NCI-H187 treated with DMSO at 0.1 percent for 48 hours (cell line): ENCODE data around the gene FAM131C.
"Not testable (repeated sequence)": the region's sequence is repeated elsewhere in the genome, so short reads cannot be mapped to it uniquely, and the experiment has no call there.

Experiments
- DNase-seq: peaks from one replicate; lab custom pipeline; 2025; lab: John Stamatoyannopoulos, UW

Gene FAM131C

DNA sequence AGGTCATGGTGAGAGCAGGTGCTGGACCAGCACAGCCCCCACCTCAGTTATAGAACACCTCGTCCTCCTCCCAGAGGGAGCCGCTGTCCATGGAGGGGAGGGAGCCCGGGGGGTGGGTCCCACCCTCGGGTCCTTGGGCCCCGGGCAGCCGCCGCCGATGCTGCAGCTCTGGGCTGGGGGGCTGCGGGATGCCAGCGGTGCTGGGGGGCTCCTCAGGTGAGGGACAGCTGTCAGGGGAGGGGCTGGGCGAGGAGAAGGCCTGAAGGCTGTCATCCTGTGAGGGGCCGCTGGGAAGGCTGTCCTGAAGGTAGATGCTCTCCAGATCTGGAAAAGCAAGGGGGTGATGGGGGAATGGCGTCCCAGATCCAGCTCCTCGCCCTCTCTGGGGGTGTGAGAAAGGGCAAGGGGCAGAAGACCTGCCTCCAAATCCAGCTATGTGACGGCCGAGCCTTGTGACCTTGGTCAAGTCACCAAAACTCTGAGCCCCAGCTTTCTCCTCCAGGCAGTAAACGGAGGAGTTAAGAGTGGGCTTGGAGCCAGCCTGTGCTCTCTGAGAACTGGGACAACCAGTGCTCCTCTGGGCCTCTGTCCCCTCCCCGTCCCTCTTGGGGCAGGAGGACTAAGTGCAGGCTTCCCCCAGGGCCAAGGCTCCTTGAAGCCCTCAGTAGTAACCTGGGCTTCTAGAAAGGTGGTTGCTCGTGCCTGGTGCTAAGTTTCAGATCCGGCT lies 14.9 kb downstream of the FAM131C start:
- DNase-seq: not testable (repeated sequence)

DNA sequence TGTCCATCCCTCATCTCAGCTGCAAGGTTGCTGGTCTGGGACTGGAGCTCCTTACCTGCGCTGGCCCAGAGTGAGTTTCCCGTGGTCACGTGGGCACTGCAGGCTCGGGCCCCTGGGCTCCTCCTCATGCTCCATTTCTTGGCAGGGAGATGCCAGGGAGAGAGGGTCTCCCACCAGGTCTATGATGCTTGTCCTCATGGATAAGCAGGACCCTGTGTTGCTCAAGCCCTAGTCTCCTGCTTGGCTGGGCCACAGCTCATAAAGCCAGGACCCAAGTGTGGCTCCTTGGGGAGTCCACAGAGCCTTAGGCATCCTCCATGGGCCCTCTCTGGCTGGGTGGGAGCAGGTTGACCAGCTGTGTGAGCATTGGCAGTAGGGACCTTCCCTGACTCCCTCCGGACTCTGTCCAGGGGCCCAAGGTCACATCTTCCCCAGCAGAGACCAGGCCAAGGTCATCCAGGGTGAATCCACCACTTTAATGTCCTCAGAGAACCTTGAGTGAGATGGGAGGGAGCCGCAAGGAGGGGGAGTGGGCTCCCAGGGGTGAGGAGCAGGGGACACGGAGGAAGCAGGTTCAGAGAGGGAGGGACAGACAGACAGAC lies 16.0 kb downstream of the FAM131C start:
- DNase-seq: not testable (repeated sequence)

DNA sequence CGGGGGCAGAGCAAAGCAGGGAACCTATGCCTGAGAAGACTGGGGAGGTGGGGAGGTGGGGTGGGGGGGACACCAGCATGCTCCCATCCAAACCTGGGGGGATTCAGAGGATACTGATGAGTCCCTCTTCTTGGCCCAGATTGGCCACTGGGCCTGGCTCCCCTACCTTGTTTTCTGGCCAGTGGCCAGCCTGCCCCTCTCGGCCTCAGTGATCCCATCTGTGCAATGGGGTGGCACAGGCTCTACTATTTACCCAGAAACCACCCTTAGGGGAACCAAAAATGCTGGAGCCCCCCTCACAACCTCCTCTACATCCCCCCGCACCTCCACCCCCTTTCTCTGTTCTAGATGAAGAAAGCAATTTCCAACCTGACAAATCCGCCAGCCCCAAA lies 16.9 kb downstream of the FAM131C start:
- not testable (repeated sequence) for DNase-seq

DNA sequence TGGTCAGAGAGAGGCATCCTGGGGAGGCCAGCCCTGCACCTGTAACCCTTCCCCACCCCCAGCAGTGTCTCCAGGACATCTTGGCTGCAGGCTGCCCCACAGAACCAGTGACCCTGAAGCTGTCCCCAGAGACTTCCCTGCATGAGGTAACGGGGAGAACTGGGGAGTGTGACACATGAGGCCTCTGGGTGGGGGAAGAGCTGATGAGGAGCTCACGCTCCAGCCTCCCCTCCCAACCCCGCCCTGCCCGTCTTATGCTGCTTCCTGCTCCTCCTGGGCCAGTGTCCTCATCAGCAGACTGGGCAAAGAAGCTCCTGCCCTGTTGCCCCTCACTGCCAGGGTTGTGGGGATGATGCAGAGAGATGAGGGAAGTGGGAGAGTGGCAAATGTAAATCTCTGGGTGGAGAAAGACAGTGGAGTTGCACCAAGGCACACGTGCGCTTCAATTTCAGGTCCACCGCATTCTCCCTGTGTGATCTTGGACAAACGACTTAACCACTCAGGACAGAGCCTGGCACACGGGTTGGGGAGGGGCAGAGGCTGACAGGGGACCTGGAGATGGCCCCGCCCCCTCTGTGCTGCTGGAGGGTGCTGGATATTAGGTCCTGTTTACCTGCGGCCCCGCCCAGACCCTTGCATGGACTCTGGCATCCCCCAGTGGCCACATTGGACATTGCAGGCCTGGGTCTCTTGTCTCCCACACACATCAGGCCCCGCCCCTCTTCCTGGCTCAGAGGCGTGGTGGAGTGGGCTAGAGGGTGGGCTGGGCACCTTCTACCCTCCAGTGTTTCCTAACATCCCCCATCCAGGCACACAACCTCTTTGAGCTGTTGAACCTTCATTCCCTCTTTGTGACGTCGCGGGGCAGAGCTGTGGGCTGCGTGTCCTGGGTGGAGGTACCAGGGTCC lies 17.6 kb downstream of the FAM131C start:
- DNase-seq: peak; percentile 11

DNA sequence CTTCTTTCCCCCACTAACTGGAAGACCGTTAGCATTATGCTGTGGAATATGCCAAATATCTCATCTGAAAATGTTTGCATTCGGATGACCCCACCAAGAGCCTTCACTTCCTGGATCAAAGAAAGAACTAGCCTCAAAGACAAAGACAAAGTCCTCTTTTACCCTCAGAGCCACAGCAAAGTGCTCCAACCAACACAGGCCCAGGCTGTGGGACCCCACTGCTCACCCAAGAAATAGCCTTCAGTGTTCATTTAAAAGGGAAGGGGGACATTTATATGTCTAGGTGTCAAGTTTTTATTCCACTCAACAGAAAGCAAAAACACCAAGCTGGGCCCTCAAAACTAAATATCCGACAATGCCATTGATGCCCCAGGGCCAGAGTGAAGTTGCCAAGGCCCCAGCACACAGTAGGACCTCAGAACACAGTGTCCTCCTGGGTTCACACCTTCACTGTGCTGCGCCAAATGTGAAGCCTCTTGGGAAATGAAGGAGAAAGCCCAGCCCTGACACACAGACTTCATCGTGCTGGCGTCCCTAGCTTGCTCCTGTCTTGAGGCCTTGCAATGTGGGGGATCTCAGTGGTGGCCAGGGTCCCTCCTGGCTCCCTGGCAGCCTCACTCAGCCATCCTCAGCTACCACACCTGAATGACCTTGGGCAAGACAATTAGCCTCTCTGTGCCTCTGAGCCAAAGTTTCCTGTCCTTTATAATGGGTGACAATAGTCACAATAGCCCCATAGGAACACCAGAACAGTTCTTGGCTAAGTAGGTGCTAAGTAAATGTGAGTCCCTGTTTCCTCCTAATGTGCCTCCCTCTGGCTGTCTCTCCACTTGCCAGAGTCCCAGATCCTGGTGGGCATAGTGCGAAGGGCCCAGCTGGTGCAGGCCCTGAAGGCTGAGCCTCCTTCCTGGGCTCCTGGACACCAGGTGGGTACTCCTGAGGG lies 18.6 kb downstream of the FAM131C start:
- DNase-seq: no peak

DNA sequence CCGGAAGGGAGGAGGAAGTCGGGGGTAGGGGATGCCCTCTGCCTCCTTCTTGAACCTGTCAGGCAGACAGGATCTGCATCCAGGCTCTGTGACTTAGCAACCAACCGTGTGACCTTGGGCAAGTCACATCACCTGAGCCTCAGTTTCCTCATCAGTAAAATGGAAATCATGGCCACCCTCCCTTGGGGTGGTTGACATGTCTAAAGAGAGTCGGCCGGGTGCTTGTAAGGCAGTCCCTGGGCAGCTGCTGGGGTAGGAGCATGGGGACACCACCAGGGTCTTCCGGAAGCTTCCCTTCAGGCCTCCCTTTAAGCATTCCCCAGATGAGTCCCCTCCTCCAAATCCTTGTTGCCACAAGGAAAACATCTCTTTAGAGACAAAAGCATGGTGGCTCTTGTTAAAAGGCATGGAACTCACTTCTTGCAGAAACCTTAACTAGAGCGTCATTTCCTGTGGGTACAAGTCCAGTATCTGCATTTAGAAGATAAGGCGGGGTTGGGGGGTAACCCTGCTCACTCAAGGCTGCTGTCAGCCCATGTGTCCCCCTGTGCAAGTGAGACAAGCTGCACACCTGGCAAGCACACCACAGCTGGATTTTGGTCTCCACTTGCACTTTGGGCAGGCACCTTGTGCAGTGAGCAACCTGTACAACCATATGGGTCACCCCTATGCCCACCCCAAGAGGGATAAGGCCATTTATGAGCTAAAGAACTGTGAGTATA lies 19.5 kb downstream of the FAM131C start:
- DNase-seq: no peak

DNA sequence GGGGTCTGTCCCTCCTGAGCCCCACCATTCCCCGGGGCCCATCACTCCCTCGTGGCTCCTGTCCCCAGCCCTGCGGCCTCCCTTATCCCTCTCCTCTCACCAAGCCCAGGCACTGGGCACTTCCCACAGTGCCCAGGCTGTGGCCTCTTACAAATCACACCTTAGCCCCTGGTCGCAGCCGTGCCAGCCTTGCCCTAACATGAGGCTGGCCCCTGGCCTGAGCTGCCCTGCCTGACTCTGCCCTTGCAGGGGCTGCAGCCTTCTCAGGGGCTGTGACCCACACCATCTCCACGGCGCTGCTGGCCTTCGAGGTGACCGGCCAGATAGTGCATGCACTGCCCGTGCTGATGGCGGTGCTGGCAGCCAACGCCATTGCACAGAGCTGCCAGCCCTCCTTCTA lies 21.5 kb downstream of the FAM131C start:
- not testable (repeated sequence) for DNase-seq

DNA sequence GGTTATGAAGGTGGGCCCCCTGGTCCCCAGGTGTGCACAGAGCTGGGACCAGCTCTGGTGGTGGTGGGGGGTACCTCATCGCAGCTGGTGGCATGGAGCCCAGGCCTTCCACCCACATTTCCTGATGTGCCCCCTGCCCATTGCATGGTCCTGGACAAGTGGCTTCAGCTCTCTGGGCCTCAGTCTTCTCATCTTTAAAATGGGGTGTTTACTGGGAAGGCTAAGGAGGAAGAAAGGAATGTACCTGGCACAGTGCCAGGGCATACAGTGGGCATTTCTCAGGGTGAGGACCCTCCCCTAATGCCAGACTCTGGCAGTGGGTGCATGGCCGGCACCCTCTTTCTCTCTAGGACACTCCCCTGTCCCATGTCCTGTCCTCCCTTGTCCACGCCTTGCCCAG lies 22.4 kb downstream of the FAM131C start:
- no peak for DNase-seq

DNA sequence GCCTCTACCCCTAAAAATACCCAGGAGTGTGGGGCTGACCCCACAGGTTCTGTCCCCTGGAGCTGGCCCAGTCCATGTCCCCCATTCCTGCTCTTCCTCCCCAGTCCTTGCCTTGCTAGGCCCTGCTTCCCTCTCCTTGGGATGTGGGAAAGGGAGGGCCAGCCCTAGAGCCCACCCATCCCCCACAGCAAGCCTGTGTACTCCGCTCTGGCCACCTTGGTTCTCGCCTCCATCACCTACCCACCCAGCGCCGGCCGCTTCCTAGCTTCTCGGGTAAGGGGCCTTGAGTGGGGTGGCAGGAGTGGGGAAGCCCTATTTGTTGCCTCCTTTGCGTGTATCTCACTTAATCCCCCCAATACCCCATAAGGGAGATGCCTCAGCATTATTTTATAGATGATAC lies 23.1 kb downstream of the FAM131C start:
- no peak for DNase-seq

DNA sequence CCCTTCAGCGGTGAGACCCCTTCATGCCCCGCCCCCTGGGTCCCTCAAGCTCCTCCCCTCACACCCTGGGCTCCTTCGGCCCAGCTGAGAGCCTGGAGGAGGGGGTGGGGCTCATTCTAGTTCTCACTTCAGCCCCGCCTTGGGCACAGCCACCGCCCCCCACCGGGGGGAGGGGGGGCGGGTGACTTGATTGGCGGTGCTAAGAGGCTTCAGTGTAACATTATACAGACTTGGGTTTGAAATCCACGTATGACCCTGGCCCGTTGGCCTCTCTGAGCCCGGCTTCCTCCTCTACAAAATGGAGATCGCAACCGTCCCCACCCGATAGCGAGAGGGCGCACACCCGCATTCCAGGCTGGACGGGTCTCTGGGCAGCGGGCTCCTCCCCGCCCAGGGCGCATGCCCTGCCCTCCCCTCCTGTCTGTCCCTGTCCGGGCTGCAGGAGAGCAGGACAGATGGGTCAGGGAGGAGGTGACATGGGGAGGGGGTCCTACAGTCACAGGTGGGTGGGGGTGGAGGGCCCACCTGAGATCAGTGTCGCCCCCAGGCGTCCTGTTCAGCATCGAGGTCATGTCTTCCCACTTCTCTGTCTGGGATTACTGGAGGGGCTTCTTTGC lies 24.8 kb downstream of the FAM131C start:
- DNase-seq: peak; percentile 8

DNA sequence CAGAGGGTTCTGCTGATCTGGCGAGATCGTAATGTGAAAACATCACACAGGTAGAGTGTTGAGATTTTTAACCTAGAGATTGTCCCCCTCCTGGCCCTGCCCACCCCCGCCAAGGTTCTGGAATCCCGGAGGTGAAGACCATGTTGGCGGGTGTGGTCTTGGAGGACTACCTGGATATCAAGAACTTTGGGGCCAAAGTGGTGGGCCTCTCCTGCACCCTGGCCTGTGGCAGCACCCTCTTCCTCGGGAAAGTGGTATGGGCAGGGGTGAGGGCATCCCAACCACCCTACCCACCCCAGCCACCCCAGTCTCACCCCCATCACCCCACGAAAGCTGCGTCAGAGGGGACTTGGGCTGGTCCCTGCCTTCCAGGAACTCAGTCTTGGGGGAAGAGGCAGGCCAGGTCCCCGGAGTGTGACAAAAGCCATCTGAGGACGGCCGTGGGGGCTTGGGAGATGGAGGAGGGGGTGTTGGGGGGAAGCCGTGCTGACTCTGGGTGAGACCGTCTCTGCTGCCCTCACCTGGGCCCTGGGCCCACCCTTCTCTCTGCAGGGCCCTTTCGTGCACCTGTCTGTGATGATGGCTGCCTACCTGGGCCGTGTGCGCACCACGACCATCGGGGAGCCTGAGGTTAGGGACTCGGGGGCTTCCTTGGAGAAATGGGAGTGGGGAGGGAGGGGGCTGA lies 25.5 kb downstream of the FAM131C start:
- no peak for DNase-seq

DNA sequence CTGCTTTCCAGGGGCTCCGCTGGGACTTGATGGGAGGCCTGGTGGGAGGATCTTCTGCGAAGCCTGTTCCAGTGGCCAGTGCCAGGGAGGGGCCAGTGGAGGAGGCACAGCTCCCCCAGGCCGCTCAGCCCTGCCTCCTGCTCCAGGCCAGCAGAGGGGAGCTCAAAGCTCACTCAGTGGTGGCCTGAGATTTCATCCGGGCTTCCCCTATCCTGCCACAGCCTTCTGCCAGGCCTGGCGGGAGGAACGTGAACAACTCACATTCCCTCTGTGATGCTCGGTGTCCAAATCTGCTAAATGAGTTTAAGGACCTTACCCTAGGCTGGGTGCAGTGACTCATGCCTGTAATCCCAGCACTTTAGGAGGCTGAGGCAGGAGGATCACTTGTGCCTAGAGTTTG lies 26.6 kb downstream of the FAM131C start:
- DNase-seq: no peak

DNA sequence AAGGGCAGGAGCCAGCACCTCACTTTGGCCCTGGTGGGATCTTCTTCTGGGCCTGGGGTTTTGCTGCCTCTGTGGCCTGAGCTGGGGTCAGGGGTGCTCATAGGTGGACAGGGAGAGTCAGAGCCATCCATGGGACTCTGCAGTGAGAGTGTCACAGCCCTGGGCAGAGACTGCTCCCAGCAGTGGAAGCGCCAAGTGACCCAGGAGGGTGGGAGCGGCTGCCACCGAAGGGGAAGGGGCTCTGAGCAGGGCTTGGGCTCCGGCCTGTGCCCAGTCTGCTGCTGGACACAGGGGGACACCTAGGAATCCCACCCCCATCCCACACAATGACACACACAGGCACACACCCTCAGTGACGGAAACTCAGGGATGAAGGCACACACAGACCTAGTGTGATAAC lies 29.5 kb downstream of the FAM131C start:
- DNase-seq: no peak

DNA sequence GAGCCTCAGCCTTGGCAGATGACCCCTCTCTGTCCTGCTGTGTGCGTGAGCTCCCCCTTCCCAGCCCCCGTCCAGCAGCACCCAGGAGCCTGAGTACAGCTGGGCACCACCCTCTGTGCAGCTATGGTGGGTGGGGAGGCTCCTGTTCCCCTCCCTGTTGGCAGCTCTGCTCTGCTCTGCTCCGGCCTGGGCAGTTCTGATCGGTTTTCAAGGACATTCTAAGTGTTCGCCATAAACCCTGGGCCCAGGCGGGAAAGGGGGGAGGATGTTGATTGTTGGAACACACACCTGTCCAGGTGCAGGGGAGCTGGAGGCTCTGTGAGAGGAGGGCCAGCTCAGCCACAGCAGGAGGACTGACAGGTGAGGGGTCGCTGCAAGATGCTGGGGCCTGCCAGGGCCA lies 29.9 kb downstream of the FAM131C start, which contains the start of gene CLCNKB:
TSS of gene CLCNKB (plus strand) at position 262 of the 400 bp plus-strand sequence. CDS start 711 bp downstream, outside the sequence.
- peak; percentile 11 for DNase-seq

DNA sequence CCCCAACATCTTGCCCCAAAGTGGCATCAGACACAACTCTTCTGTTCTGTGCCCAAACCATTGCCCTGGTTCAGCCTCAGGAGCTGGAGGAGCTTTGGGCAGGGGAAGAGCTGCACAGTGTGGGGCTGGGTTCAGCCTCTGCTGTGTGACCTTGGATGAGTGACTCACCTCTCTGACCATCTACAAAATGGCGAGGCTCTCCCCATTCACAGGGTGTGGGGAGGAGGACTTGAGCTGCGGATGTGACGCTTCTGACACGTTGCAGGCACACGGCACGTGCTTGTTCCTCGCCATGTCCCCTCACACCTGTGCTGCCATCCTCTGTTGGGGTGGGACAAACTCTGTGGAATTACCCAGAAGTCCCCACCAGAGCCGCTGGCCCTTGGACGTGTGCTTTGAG lies 30.8 kb downstream of the FAM131C start:
- DNase-seq: not testable (repeated sequence)

DNA sequence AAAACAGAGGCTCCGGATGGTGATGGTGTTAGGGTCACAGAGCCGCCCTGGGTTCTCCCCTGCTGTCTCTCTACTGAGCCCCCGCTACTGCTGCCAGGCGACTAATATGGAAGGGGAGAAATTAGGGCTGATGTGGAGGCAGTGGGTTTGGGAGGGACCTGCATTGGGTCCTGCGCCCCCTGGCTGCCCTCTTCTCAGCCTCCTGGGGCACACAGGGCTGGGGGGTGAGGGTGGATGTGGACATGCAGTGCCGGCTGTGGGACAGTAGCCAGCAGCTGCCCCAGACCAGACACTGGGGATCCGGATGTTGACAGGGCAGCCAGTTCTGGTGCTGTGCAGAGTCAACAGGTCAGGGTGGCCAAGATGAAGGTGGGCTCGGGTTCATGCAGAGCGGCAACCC lies 31.4 kb downstream of the FAM131C start:
- no peak for DNase-seq

DNA sequence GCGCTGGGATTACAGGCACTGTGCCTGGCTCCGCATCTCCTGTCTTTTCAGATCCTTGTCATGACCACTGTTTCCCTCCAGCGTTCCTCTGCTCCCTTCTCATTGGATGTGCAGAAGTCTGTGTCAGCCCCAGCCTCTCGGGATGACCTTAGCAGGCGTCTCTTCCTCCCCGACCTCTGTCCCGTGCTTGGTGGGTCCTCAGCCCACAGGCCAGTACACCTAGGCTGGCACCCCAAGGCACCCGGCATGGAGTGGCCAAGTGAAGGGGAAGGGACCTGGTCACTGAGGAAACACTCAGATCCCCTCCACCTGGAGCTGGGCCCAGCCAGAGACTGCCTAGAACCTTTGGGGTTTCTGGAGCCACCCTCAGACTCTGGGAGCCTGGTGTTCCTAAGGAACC lies 32.3 kb downstream of the FAM131C start:
- no peak for DNase-seq

DNA sequence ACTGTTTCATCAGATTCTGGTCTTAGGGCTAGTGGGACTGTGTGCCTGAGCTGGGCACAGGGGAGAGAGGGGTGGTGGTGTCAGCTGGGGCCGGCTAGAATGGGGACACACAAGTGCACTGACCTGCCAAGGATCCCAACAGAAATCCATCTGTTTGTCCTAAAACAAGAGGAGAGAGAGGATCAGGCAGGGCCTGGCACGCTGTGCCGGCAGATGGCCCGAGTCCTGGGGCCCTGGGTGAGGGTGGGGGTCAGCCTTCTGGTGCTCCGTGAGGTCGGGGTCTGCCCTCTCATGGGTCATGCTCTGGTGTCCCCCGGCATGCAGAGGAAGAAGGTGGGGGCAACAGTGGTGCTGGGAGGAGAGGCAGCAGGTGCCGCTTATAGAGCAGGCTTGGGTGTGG lies 33.6 kb downstream of the FAM131C start:
- DNase-seq: not testable (repeated sequence)

DNA sequence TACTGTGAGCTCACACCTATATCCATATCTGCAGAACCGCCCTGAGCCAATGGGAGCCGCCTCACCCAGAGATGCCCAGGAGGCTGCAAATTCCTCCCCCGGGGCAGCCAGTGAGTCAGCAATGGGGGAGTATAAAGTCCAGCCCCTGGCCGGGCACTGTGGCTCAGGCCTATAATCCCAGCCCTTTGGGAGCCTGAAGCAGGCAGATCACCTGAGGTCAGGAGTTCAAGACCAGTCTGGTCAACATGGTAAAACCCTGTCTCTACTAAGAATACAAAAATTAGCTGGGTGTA lies 34.9 kb downstream of the FAM131C start:
- no peak for DNase-seq

DNA sequence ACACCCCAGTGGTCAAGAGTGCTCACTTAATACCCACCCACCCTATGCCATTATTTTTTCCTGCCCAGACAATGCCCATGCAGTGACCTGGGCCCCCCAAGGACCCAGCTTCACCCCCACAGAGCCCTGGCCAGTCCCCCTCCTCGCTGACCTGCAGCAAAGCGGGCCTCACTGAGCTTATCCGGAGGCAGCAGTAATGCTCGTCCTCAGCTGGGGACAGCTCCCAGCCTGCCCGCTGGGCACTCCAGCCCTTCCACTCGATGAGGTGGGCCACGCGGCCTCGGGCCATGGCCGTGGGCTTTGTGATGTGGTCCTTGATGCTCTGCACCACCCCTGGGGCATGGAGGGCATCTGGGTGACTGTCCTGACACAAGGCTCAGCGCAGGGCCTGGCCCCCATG lies 37.0 kb downstream of the FAM131C start:
- not testable (repeated sequence) for DNase-seq
